Osteocyte (in vitro differentiated cells): ENCODE results near the gene EPS8L1. TPM values are rescaled to one million over a fixed set of nuclear protein-coding genes. Genes with fewer than 3 reads are reported as not detected.
"Not testable (repeated sequence)": the region's sequence is repeated elsewhere in the genome, so short reads cannot be mapped to it uniquely, and the experiment has no call there.

Source experiments
- DNase-seq: peaks from one replicate; pipeline ENCODE4 v3.0.0; 2021; ENCODE audit warnings: mixed read lengths; ENCODE audit not compliant: unreplicated experiment; ENCODE audit errors: extremely low spot score
- H3K27ac Mint-ChIP-seq: one replicate; pipeline ENCODE4 v1.8.0; 2021; ENCODE audit warnings: mild to moderate bottlenecking, mixed read lengths; ENCODE audit not compliant: unreplicated experiment
- H3K27me3 Mint-ChIP-seq: one replicate; pipeline ENCODE4 v1.8.0; 2021; ENCODE audit warnings: mixed read lengths; ENCODE audit not compliant: unreplicated experiment
- H3K36me3 Mint-ChIP-seq: one replicate; pipeline ENCODE4 v1.8.0; 2021; ENCODE audit warnings: mixed read lengths; ENCODE audit not compliant: unreplicated experiment
- H3K4me1 Mint-ChIP-seq: one replicate; pipeline ENCODE4 v1.8.0; 2021; ENCODE audit warnings: mixed read lengths; ENCODE audit not compliant: unreplicated experiment
- H3K4me3 Mint-ChIP-seq: one replicate; pipeline ENCODE4 v1.8.0; 2021; ENCODE audit warnings: mild to moderate bottlenecking, moderate library complexity, mixed read lengths; ENCODE audit not compliant: unreplicated experiment
- H3K9me3 Mint-ChIP-seq: one replicate; pipeline ENCODE4 v1.8.0; 2021; ENCODE audit warnings: mixed read lengths; ENCODE audit not compliant: unreplicated experiment
- CTCF ChIP-seq: fragments of 200-600 bp; sonication (generic); IDR thresholded peaks from 2 replicates; pipeline ENCODE4 v1.5.0; 2021; ENCODE audit warnings: antibody characterized with exemption, mild to moderate bottlenecking, moderate library complexity
- long read RNA-seq: library from polyadenylated mRNA; unstranded; transcript quantifications from one replicate; pipeline ENCODE4 v2.0.0, GENCODE V29; 2021
- total RNA-seq: library from RNA; stranded (reverse); gene quantifications from 2 replicates; pipeline ENCODE4 v1.2.1, GENCODE V29; 2021

The EPS8L1 gene
- total RNA-seq: 4.5 and 7.0 TPM in 2 replicates
- long read RNA-seq: 0 reads

- no peak for TF ChIP-seq CTCF
- H3K4me3 Mint-ChIP-seq: no peak within 1 kb of the TSS
- peaks cover 45% of the 10 kb centered on the region for H3K27me3 Mint-ChIP-seq
- no peak within 1 kb of the TSS for H3K27ac Mint-ChIP-seq
- H3K36me3 Mint-ChIP-seq: no peaks in the 10 kb centered on the region
- no peaks in the 10 kb centered on the region for H3K9me3 Mint-ChIP-seq
- peaks cover 9% of the 10 kb centered on the region for H3K4me1 Mint-ChIP-seq
- no peak for DNase-seq
These were observed at the start of gene EPS8L1 for GRCh38 chr19:55075371-55075998. Gene EPS8L1, plus strand, starts transcription at chr19:55075869. Its CDS starts 576 bp downstream, at chr19:55076445.

GRCh38 chr19:55027140-55027471 is 48.6 kb upstream of the EPS8L1 start:
- peaks cover 20% of the 10 kb centered on the region for H3K9me3 Mint-ChIP-seq
- H3K36me3 Mint-ChIP-seq, H3K4me1 Mint-ChIP-seq, H3K27me3 Mint-ChIP-seq, DNase-seq, H3K4me3 Mint-ChIP-seq, H3K27ac Mint-ChIP-seq: not testable (repeated sequence)

GRCh38 chr19:55027472-55028337 is 48.0 kb upstream of the EPS8L1 start:
- Mint-ChIP-seq H3K36me3 (peaks cover 1% of the 10 kb centered on the region), H3K27me3 (no peaks in the 10 kb centered on the region), H3K9me3 (peaks cover 14% of the 10 kb centered on the region), H3K4me1 (no peaks in the 10 kb centered on the region), H3K4me3 (no peak overlapping the region), H3K27ac (no peak overlapping the region)
- no peak for TF ChIP-seq CTCF
- no peak for DNase-seq

- H3K27ac Mint-ChIP-seq: no peak overlapping the region
- DNase-seq: no peak
- no peak for TF ChIP-seq CTCF
- H3K27me3 Mint-ChIP-seq: no peaks in the 10 kb centered on the region
- peaks cover 6% of the 10 kb centered on the region for H3K9me3 Mint-ChIP-seq
- no peak overlapping the region for H3K4me3 Mint-ChIP-seq
- H3K36me3 Mint-ChIP-seq: peaks cover 1% of the 10 kb centered on the region
- no peaks in the 10 kb centered on the region for H3K4me1 Mint-ChIP-seq
These were observed 46.9 kb upstream of the EPS8L1 start for GRCh38 chr19:55028757-55029156.

- H3K4me1 Mint-ChIP-seq: no peaks in the 10 kb centered on the region
- H3K36me3 Mint-ChIP-seq: no peaks in the 10 kb centered on the region
- peaks cover 2% of the 10 kb centered on the region for H3K9me3 Mint-ChIP-seq
- TF ChIP-seq CTCF: no peak
- no peaks in the 10 kb centered on the region for H3K27me3 Mint-ChIP-seq
- no peak overlapping the region for H3K4me3 Mint-ChIP-seq
- no peak for DNase-seq
- H3K27ac Mint-ChIP-seq: no peak overlapping the region
These were observed 44.5 kb upstream of the EPS8L1 start for GRCh38 chr19:55031178-55031577.
